Adipocyte (in vitro differentiated cells): ENCODE data around the gene FAM89B.

ENCODE experiments used
- DNase-seq: peaks from one replicate; pipeline ENCODE4 v3.0.0-alpha.2; 2015; ENCODE audit warnings: low read depth
- H3K27me3 ChIP-seq: replicated peaks from 2 replicates; pipeline ENCODE4 v1.7.0; 2013; ENCODE audit warnings: mild to moderate bottlenecking, low read length, moderate library complexity; ENCODE audit not compliant: control insufficient read depth, insufficient read depth
- H3K36me3 ChIP-seq: 2 replicates; pipeline ENCODE4 v1.7.0; 2013; ENCODE audit warnings: low read length, mild to moderate bottlenecking, moderate library complexity; ENCODE audit not compliant: control insufficient read depth, insufficient read depth, severe bottlenecking
- H3K4me1 ChIP-seq: 2 replicates; pipeline ENCODE4 v1.7.0; 2013; ENCODE audit warnings: mild to moderate bottlenecking, low read length, moderate library complexity; ENCODE audit not compliant: control insufficient read depth, insufficient read depth
- H3K4me3 ChIP-seq: 2 replicates; pipeline ENCODE4 v1.7.0; 2013; ENCODE audit warnings: mild to moderate bottlenecking, low read length, moderate library complexity
- H3K9ac ChIP-seq: 2 replicates; pipeline ENCODE4 v1.7.0; 2013; ENCODE audit warnings: mild to moderate bottlenecking, low read length, moderate library complexity
- H3K9me3 ChIP-seq: 2 replicates; pipeline ENCODE4 v1.7.0; 2013; ENCODE audit warnings: mild to moderate bottlenecking, low read length, moderate library complexity; ENCODE audit not compliant: control insufficient read depth

Gene FAM89B

GRCh38 chr11:65530157-65530496, 42.2 kb upstream of the FAM89B start:
- Histone ChIP-seq H3K9me3 (no peaks in the 10 kb centered on the region), H3K4me3 (no peak overlapping the region), H3K9ac (no peak overlapping the region), H3K36me3 (peaks cover 50% of the 10 kb centered on the region), H3K27me3 (no peaks in the 10 kb centered on the region), H3K4me1 (peaks cover 11% of the 10 kb centered on the region)
- no peak for DNase-seq

- no peaks in the 10 kb centered on the region for H3K4me1 ChIP-seq
- H3K36me3 ChIP-seq: peaks cover 63% of the 10 kb centered on the region
- H3K9me3 ChIP-seq: no peaks in the 10 kb centered on the region
- H3K4me3 ChIP-seq: no peak overlapping the region
- no peak overlapping the region for H3K9ac ChIP-seq
- no peak for DNase-seq
- no peaks in the 10 kb centered on the region for H3K27me3 ChIP-seq
These were observed 39.8 kb upstream of the FAM89B start for GRCh38 chr11:65532388-65533064.

GRCh38 chr11:65535102-65535501, 37.2 kb upstream of the FAM89B start:
- H3K4me3 ChIP-seq: no peak overlapping the region
- no peaks in the 10 kb centered on the region for H3K27me3 ChIP-seq
- H3K36me3 ChIP-seq: peaks cover 67% of the 10 kb centered on the region
- H3K9me3 ChIP-seq: no peaks in the 10 kb centered on the region
- peaks cover 5% of the 10 kb centered on the region for H3K4me1 ChIP-seq
- no peak for DNase-seq
- H3K9ac ChIP-seq: no peak overlapping the region

DNA sequence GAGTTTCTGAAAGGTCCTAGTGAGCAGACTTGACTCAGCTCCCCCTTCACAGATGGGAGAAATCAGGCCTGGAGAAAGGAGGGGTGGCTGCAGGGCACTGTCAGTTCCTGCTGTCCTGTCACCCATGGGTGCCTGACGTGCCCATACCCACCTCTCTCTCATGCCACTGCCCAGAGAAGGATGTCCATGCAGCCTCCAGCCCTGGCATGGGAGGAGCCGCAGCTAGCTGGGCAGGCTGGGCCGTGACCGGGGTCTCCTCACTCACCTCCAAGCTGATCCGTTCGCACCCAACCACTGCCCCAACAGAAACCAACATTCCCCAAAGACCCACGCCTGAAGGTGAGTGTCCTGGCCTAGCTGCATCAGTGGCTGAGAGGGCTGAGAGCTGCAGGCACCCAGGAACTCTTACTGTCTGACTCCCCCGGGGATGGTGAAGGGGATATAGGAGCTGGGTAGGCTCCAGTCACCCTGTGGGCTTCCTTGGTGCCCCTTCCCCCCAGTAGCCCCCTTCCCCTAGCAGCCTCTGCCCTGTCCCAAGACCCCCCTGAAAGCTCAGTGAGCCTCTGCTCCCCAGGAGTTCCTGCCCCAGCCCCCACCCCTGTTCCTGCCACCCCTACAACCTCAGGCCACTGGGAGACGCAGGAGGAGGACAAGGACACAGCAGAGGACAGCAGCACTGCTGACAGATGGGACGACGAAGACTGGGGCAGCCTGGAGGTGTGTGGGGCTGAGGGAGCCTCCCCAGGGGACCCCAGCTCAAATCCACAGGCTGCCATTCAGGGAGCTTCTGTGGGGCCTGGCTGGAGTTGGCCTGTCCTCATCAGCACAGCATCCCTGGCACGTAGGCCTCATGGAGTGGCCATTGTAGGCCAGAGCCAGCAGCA, 35.7 kb upstream of the FAM89B start:
- no peak for DNase-seq
- H3K4me1 ChIP-seq: peaks cover 12% of the 10 kb centered on the region
- H3K4me3 ChIP-seq: no peak overlapping the region
- no peaks in the 10 kb centered on the region for H3K9me3 ChIP-seq
- H3K36me3 ChIP-seq: peaks cover 52% of the 10 kb centered on the region
- peak overlapping the region; percentile 25 for H3K9ac ChIP-seq
- no peaks in the 10 kb centered on the region for H3K27me3 ChIP-seq

- H3K9me3 ChIP-seq: no peaks in the 10 kb centered on the region
- peak overlapping the region; percentile 25 for H3K9ac ChIP-seq
- no peaks in the 10 kb centered on the region for H3K27me3 ChIP-seq
- DNase-seq: no peak
- peaks cover 12% of the 10 kb centered on the region for H3K4me1 ChIP-seq
- no peak overlapping the region for H3K4me3 ChIP-seq
- H3K36me3 ChIP-seq: peaks cover 48% of the 10 kb centered on the region
These were observed 35.1 kb upstream of the FAM89B start for GRCh38 chr11:65537296-65537597.

- Histone ChIP-seq H3K36me3 (peaks cover 43% of the 10 kb centered on the region), H3K4me1 (peaks cover 12% of the 10 kb centered on the region), H3K27me3 (no peaks in the 10 kb centered on the region), H3K4me3 (no peak overlapping the region), H3K9me3 (no peaks in the 10 kb centered on the region), H3K9ac (peak overlapping the region; percentile 25)
- no peak for DNase-seq
These were observed 34.6 kb upstream of the FAM89B start for GRCh38 chr11:65537620-65538231.

- no peak overlapping the region for H3K4me3 ChIP-seq
- no peaks in the 10 kb centered on the region for H3K27me3 ChIP-seq
- peaks cover 39% of the 10 kb centered on the region for H3K36me3 ChIP-seq
These were observed 34.0 kb upstream of the FAM89B start for GRCh38 chr11:65538232-65538914.

DNA sequence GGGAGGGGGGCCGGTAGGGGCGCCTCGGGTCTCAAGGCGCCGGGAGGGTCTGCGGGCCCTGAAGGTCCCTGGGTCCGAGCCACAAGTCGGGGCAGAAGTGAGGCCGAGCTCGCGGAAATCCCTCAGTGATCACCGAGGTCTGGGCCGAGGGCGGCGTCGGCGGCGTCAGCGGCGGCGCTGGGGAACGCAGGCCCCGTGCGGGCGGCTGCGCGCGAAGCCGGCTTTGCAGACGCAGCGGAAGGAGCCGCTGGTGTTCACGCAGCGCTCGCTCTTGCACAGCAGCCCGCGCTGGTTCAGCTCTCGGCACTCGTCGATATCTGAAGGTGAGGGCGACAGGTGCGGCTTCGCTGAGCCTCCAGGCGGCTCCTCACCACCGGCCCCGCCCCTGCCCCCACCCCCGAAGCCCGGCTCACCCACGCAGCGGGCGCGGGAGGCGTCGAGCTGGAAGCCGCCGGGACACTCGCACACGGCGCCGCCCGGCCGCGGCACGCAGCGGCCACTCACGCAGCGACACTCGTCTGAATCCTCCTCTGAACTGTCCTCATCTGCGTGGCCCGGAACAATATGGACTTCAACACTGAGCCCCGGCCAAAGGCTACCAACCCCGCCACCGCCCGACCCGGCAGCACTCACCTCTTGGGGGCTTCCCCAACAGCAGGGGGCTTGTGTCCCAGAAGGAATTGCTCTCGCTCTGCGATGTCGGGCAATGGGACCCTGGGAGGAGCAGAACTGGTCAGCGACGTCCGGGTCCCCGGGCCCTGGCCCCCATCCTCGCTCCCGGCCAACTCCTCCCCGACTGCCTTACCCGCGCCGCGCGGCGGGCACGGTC, 33.2 kb upstream of the FAM89B start:
- DNase-seq: no peak
- H3K4me3 ChIP-seq: no peak overlapping the region
- H3K4me1 ChIP-seq: peaks cover 12% of the 10 kb centered on the region
- peaks cover 35% of the 10 kb centered on the region for H3K36me3 ChIP-seq
- H3K9me3 ChIP-seq: no peaks in the 10 kb centered on the region
- peak overlapping the region; percentile 84 for H3K9ac ChIP-seq
- no peaks in the 10 kb centered on the region for H3K27me3 ChIP-seq

More at GRCh38 chr11:65538232-65538914, 34.0 kb upstream of the FAM89B start:
- no peak for DNase-seq
- Histone ChIP-seq H3K4me1 (peaks cover 12% of the 10 kb centered on the region), H3K9me3 (no peaks in the 10 kb centered on the region), H3K9ac (no peak overlapping the region)

DNA sequence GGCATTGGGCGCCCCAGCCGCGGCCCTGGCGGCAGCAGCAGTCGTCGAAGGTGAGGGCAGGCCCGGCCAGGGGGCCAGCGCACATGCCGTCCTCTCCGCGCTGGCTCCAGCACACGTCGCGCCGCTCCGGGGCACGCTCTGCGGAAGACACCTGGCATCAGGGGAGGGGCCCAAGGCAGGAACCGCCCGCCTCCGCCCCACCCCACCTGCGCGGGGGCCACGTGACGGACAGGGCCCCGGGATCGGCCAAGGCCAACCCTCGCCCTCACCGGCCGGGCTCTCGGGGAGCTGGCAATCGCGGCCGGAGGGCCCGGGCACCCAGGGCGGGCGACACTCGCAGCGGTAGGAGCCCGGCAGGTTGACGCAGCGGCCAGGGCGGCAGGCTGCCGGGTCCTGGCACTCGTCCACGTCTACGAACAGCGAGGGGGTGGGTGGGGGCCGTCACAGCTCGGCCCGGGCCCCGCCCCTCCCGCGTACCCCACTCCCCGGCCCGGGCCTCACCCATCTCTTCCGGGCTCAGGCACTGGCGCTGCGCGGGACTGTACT, 32.5 kb upstream of the FAM89B start:
- Histone ChIP-seq H3K9me3 (no peaks in the 10 kb centered on the region), H3K4me1 (peaks cover 12% of the 10 kb centered on the region), H3K36me3 (peaks cover 35% of the 10 kb centered on the region), H3K9ac (peak overlapping the region; percentile 84), H3K27me3 (no peaks in the 10 kb centered on the region), H3K4me3 (peak overlapping the region; percentile 80)
- DNase-seq: no peak

DNA sequence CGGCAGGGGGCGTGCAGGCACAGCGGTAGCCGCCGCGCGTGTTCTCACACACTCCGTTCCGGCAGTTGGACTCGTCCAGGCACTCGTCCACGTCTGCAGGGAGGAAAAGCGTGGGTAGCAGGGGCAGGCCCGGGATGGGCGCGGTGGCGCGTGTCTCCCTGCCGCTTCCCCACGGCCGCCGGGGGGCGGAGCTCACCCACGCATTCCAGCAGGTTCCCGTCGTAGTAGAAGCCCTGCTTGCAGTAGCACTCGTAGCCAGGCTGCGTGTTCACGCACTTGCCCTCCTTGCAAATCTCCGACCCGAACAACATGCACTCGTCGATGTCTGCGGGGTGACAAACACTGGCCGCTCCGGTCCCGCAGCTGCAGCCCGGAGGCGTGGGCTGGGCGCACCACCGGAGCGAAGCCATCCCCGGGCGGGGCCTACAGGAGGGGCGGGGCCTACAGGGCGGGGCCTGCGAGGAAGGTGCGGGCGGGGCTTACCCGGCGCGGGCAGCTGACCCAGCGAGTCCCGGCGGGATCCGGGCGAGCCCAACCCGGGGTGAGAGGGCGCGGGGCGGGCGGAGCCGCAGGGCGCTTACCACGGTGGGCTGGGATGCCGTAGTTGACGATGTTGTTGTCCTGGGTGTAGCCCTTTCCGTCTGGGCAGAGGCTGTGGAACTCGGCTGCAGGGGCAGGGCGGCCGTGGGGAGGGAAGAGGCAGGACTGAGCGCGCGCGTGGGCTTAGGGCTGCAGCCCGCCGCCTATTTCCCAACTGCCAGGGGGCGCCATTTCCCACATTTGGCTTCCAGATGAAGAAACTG, 31.8 kb upstream of the FAM89B start:
- Histone ChIP-seq H3K36me3 (peaks cover 34% of the 10 kb centered on the region), H3K4me1 (peaks cover 12% of the 10 kb centered on the region), H3K9me3 (no peaks in the 10 kb centered on the region), H3K4me3 (peak overlapping the region; percentile 80), H3K9ac (peak overlapping the region; percentile 84), H3K27me3 (no peaks in the 10 kb centered on the region)
- peak; percentile 95 for DNase-seq
